Testis (tissue), 2 donors: ENCODE results near the gene HLA-DQA1.
"Not testable (repeated sequence)": the region's sequence is repeated elsewhere in the genome, so short reads cannot be mapped to it uniquely, and the experiment has no call there.

Source experiments
- CTCF ChIP-seq, 3 experiments: fragments of 450-650 bp in 2 of 3; fragments of 200-600 bp in 1 of 3; sonication (generic) in 1 of 3; IDR thresholded peaks; one replicate each; pipeline ENCODE4 v1.5.1; 2016 to 2019; ENCODE audit warnings: antibody characterized with exemption in 3 of 3, mild to moderate bottlenecking in 2 of 3, moderate library complexity in 1 of 3
- POLR2A ChIP-seq: fragments of 450-650 bp; IDR thresholded peaks from one replicate; pipeline ENCODE4 v1.6.1; 2017; ENCODE audit warnings: antibody characterized with exemption, mild to moderate bottlenecking, moderate library complexity

GRCh38 chr6:32590713-32591112, 46.5 kb upstream of the HLA-DQA1 start:
- not testable (repeated sequence) for TF ChIP-seq CTCF (IDR thresholded peaks at IDR 0.05); POLR2A
